HG02642 (cell line): ENCODE results near the gene ZNF211.

Experiments used
- ATAC-seq: cut with Tn5 transposase; IDR thresholded peaks from one replicate; pipeline ENCODE4 v1.9.1; 2021; ENCODE audit warnings: mild to moderate bottlenecking; ENCODE audit not compliant: unreplicated experiment, poor library complexity

ZNF211 gene

GRCh38 chr19:57653689-57654088 is 20.7 kb downstream of the ZNF211 start:
- ATAC-seq, result no peak

- ATAC-seq, result no peak
Measured at GRCh38 chr19:57655443-57655842, 22.5 kb downstream of the ZNF211 start.

- no peak for ATAC-seq
Measured at GRCh38 chr19:57656346-57656745, 23.4 kb downstream of the ZNF211 start.

- ATAC-seq, result no peak
Measured at GRCh38 chr19:57664269-57665127, 31.5 kb downstream of the ZNF211 start.

GRCh38 chr19:57665261-57665806 is 32.4 kb downstream of the ZNF211 start:
- no peak for ATAC-seq

- no peak for ATAC-seq
Measured at GRCh38 chr19:57667228-57667627, 34.3 kb downstream of the ZNF211 start.

- no peak for ATAC-seq
Measured at GRCh38 chr19:57668635-57669034, 35.7 kb downstream of the ZNF211 start, which contains the start of gene ZSCAN4. Gene ZSCAN4, plus strand, starts transcription at chr19:57668935. Its CDS starts 7,211 bp downstream, at chr19:57676146.

- no peak for ATAC-seq
Measured at GRCh38 chr19:57671124-57671895, 38.3 kb downstream of the ZNF211 start.

GRCh38 chr19:57672466-57672865 is 39.5 kb downstream of the ZNF211 start:
- no peak for ATAC-seq

- no peak for ATAC-seq
Measured at GRCh38 chr19:57675881-57676280, 42.9 kb downstream of the ZNF211 start.

GRCh38 chr19:57682226-57682766 is 49.3 kb downstream of the ZNF211 start:
- no peak for ATAC-seq

- ATAC-seq, result no peak
Measured at GRCh38 chr19:57686727-57687126, 53.8 kb downstream of the ZNF211 start.

GRCh38 chr19:57687363-57688010 is 54.5 kb downstream of the ZNF211 start:
- no peak for ATAC-seq

GRCh38 chr19:57688011-57688763 is 55.2 kb downstream of the ZNF211 start:
- ATAC-seq, result no peak

GRCh38 chr19:57689750-57690149 is 56.8 kb downstream of the ZNF211 start:
- no peak for ATAC-seq
